Muscle layer of duodenum (tissue), 2 donors: Measurements from ENCODE around the gene PCDHGB5.
A peak's percentile ranks its signal among the peaks of the same experiment; 100 is the strongest.
"Not testable (repeated sequence)": the region's sequence is repeated elsewhere in the genome, so short reads cannot be mapped to it uniquely, and the experiment has no call there.

Source experiments
- H3K27ac ChIP-seq: one replicate; pipeline ENCODE4 v1.7.0; 2013; ENCODE audit warnings: mild to moderate bottlenecking, low read length
- H3K27me3 ChIP-seq: one replicate; pipeline ENCODE4 v1.7.0; 2013; ENCODE audit warnings: low read depth, mild to moderate bottlenecking, control low read depth, low read length
- H3K36me3 ChIP-seq, 2 donors: one replicate each; pipeline ENCODE4 v1.7.0; 2013; ENCODE audit warnings: low read length in 2 of 2, control low read depth in 1 of 2, mild to moderate bottlenecking in 1 of 2; ENCODE audit not compliant: insufficient read depth in 2 of 2, control insufficient read depth in 1 of 2
- H3K4me1 ChIP-seq, 2 donors: one replicate each; pipeline ENCODE4 v1.7.0; 2013; ENCODE audit warnings: low read length in 2 of 2, mild to moderate bottlenecking in 2 of 2, control low read depth in 1 of 2, moderate library complexity in 1 of 2; ENCODE audit not compliant: insufficient read depth in 2 of 2, control insufficient read depth in 1 of 2
- H3K4me3 ChIP-seq, 2 donors: one replicate each; pipeline ENCODE4 v1.7.0; 2013; ENCODE audit warnings: low read length in 2 of 2, low read depth in 1 of 2, mild to moderate bottlenecking in 1 of 2
- H3K9me3 ChIP-seq, 2 donors: one replicate each; pipeline ENCODE4 v1.7.0; 2013; ENCODE audit warnings: low read length in 2 of 2, control low read depth in 1 of 2, mild to moderate bottlenecking in 1 of 2; ENCODE audit not compliant: control insufficient read depth in 1 of 2
- donor health status: healthy.

Gene PCDHGB5

DNA sequence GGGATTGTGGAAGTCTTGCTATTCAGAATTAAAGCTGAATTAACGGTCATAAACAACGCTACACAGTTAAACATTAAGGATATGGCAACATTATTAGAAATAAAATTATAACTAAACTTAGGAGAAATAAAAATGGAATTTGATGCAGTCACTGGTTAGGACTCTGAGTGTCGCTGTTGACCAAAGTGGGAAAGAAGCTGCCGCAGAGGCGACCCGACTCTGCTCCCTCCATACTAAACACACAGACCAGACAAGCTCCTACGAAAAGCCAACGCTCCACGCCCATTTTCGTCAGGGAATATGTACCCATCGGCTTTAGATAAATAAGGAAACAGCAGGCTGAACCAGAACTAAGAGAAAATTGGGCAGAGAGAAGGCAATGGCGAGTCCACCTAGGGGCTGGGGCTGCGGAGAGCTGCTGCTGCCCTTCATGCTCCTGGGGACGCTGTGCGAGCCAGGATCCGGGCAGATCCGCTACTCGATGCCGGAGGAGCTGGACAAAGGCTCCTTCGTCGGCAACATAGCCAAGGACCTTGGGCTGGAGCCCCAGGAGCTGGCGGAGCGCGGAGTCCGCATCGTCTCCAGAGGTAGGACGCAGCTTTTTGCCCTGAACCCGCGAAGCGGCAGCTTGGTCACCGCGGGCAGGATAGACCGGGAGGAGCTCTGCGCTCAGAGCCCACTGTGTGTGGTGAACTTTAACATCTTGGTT lies 33.6 kb upstream of the PCDHGB5 start, which contains the start of gene PCDHGA5:
Gene PCDHGA5, plus strand, starts transcription at position 211 of the 709 bp plus-strand sequence. Its CDS starts 169 bp downstream, at position 380.
- H3K27me3 ChIP-seq = no peaks in the 10 kb centered on the region
- peak within 1 kb of the TSS; percentile 37 to 66 for H3K4me3 ChIP-seq
- peaks cover 60 to 75% of the 10 kb centered on the region in 2 donors for H3K9me3 ChIP-seq
- no peak within 1 kb of the TSS for H3K27ac ChIP-seq
- no peaks in the 10 kb centered on the region for H3K4me1 ChIP-seq
- no peaks in the 10 kb centered on the region for H3K36me3 ChIP-seq

DNA sequence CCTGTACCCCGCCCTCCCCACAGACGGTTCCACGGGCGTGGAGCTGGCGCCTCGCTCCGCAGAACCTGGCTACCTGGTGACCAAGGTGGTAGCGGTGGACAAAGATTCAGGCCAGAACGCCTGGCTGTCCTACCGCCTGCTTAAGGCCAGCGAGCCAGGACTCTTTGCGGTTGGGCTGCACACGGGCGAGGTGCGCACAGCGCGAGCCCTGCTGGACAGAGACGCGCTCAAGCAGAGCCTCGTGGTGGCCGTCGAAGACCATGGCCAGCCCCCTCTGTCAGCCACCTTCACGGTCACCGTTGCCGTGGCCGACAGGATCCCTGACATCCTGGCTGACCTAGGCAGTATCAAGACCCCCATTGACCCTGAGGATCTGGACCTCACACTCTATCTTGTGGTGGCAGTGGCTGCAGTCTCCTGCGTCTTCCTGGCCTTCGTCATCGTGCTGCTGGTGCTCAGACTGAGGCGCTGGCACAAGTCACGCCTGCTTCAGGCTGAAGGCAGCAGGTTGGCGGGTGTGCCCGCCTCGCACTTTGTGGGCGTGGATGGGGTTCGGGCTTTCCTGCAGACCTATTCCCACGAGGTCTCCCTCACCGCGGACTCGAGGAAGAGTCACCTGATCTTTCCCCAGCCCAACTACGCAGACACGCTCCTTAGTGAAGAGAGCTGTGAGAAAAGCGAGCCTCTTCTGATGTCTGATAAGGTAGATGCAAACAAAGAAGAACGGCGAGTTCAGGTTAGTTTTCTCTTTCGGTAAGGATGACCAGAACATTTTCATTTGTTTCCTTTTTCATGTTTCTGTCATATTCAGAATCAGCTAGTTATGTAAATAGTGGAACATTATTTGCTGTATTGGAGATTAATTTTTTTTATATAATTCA lies 31.5 kb upstream of the PCDHGB5 start:
- Histone ChIP-seq H3K9me3 (peaks cover 49 to 77% of the 10 kb centered on the region in 2 donors), H3K4me1 (no peaks in the 10 kb centered on the region), H3K36me3 (peaks cover 0 to 7% of the 10 kb centered on the region in 2 donors), H3K27ac (no peak overlapping the region), H3K4me3 (peak overlapping the region; percentile 34 to 66), H3K27me3 (no peaks in the 10 kb centered on the region)

DNA sequence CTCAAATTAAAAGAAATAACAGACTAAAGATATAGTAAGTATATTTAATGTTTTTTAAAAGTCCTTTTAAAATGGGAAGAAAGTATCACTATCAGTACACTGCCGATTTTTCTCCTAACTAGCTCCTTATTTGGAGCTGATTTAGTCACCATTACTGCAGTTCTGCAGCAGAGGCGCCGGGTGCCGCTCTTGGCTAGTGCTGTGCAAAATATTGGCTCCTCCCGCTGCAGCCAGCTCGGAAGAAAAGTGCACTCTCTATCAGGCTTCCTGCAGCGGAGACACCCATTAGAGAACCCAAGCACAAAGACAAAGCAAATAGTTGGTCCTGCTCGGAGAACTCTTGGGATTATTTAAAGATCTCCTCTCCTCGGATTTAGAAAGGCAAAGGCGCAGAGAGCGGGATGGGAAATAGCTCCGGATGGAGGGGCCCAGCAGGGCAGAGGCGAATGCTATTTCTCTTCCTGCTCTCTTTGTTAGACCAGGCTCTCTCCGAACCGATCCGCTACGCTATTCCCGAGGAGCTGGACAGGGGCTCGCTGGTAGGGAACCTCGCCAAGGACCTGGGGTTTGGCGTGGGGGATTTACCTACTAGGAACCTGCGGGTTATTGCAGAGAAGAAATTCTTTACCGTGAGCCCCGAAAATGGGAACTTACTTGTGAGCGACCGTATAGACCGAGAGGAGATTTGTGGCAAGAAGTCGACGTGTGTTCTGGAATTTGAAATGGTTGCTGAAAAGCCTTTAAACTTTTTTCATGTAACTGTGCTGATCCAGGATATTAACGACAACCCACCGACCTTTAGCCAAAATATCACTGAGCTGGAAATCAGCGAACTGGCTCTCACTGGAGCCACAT lies 27.5 kb upstream of the PCDHGB5 start, which contains the start of gene PCDHGB3:
Gene PCDHGB3, plus strand, starts transcription at position 249 of the 855 bp plus-strand sequence. Its CDS starts 153 bp downstream, at position 402.
- H3K9me3 ChIP-seq = peaks cover 51 to 78% of the 10 kb centered on the region in 2 donors
- no peak within 1 kb of the TSS for H3K27ac ChIP-seq
- H3K36me3 ChIP-seq = peaks cover 0 to 27% of the 10 kb centered on the region in 2 donors
- peak within 1 kb of the TSS; percentile 13 to 75 for H3K4me3 ChIP-seq
- no peaks in the 10 kb centered on the region for H3K4me1 ChIP-seq
- no peaks in the 10 kb centered on the region for H3K27me3 ChIP-seq

DNA sequence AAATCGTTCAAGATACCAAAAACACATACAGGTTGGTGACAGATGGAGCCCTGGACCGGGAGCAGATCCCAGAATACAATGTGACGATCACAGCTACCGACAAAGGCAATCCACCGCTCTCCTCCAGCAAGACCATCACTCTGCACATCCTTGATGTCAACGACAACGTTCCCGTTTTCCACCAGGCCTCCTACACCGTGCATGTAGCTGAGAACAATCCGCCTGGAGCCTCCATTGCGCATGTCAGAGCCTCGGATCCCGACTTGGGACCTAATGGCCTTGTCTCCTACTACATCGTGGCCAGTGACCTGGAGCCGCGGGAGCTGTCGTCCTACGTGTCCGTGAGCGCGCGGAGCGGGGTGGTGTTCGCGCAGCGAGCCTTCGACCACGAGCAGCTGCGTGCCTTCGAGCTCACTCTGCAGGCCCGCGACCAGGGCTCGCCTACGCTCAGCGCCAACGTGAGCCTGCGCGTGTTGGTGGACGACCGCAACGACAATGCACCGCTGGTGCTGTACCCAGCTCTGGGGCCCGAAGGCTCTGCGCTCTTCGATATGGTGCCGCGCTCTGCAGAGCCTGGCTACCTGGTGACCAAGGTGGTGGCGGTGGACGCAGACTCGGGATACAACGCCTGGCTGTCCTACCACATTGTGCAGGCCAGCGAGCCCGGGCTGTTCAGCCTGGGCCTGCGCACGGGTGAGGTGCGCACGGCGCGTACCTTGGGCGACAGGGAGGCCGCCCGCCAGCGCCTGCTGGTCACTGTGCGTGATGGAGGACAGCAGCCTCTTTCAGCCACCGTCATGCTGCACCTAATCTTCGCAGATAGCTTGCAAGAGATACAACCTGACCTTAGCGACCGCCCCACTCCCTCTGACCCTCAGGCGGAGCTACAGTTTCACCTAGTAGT lies 25.9 kb upstream of the PCDHGB5 start:
- no peaks in the 10 kb centered on the region for H3K4me1 ChIP-seq
- H3K9me3 ChIP-seq = peaks cover 51 to 77% of the 10 kb centered on the region in 2 donors
- no peak overlapping the region for H3K27ac ChIP-seq
- peak overlapping the region; percentile 23 to 75 for H3K4me3 ChIP-seq
- H3K27me3 ChIP-seq = no peaks in the 10 kb centered on the region
- peaks cover 0 to 27% of the 10 kb centered on the region in 2 donors for H3K36me3 ChIP-seq

DNA sequence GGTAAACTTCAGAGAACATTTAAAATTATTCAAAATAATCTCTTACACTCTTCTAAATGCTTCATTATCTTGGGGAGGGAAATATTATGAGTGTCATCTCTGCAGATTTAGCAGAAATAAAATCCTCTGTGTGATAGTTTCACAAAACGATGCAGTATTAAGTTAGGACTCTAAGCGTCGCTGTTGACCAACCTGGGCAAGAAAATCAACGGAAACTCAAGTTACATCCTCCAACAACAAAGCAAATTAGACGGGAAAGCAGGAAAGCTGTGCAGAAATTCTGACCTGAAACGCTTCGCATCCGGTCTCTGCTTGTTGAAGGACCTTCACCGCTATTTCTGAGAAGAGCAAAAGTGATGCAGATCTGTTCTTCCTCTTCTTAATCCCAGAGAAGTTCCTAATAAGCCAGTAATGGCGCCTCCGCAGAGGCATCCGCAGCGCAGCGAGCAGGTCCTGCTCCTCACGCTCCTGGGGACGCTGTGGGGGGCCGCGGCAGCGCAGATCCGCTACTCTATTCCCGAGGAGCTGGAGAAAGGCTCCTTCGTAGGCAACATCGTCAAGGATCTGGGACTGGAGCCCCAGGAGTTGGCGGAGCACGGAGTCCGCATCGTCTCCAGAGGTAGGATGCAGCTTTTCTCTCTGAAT lies 24.0 kb upstream of the PCDHGB5 start, which contains the start of gene PCDHGA6:
Gene PCDHGA6, plus strand, starts transcription at position 219 of the 645 bp plus-strand sequence. Its CDS starts 193 bp downstream, at position 412.
- Histone ChIP-seq H3K27ac (no peak within 1 kb of the TSS), H3K9me3 (peaks cover 45 to 81% of the 10 kb centered on the region in 2 donors), H3K27me3 (no peaks in the 10 kb centered on the region), H3K36me3 (peaks cover 0 to 32% of the 10 kb centered on the region in 2 donors), H3K4me3 (peak within 1 kb of the TSS; percentile 34 to 75), H3K4me1 (no peaks in the 10 kb centered on the region)

DNA sequence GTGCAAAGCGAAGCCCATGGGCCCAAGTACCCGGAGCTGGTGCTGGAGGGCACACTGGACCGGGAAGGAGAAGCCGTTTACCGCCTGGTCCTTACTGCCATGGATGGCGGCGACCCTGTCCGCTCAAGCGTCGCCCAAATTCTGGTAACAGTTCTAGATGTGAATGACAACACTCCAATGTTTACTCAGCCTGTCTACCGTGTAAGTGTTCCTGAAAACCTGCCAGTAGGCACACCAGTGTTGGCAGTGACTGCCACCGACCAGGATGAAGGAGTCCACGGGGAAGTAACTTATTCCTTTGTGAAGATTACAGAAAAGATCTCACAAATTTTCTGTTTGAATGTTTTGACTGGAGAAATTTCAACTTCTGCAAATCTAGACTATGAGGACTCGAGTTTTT lies 23.1 kb upstream of the PCDHGB5 start:
- Histone ChIP-seq H3K4me3 (peak overlapping the region; percentile 34 to 75), H3K36me3 (peaks cover 0 to 32% of the 10 kb centered on the region in 2 donors), H3K27me3 (no peaks in the 10 kb centered on the region), H3K4me1 (no peaks in the 10 kb centered on the region), H3K27ac (no peak overlapping the region), H3K9me3 (peaks cover 48 to 83% of the 10 kb centered on the region in 2 donors)

DNA sequence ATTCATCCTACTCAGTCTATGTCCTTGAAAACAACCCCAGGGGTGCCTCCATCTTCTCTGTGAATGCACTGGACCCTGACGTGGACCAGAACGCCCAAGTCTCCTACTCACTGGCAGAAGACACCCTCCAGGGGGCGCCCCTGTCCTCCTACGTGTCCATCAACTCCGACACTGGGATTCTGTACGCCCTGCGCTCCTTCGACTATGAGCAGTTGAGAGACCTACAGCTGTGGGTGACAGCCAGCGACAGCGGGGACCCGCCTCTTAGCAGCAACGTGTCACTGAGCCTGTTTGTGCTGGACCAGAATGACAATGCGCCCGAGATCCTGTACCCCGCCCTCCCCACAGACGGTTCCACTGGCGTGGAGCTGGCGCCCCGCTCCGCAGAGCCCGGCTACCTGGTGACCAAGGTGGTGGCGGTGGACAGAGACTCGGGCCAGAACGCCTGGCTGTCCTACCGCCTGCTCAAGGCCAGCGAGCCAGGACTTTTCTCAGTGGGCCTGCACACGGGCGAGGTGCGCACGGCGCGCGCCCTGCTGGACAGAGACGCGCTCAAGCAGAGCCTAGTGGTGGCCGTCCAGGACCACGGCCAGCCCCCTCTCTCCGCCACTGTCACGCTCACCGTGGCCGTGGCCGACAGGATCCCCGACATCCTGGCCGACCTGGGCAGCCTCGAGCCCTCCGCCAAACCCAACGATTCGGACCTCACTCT lies 22.1 kb upstream of the PCDHGB5 start:
- H3K36me3 ChIP-seq = peaks cover 0 to 25% of the 10 kb centered on the region in 2 donors
- H3K27me3 ChIP-seq, H3K4me1 ChIP-seq, H3K27ac ChIP-seq: not testable (repeated sequence)
- H3K4me3 ChIP-seq = peak overlapping the region in 1 of 2 donors; percentile 75
- peaks cover 51 to 83% of the 10 kb centered on the region in 2 donors for H3K9me3 ChIP-seq

DNA sequence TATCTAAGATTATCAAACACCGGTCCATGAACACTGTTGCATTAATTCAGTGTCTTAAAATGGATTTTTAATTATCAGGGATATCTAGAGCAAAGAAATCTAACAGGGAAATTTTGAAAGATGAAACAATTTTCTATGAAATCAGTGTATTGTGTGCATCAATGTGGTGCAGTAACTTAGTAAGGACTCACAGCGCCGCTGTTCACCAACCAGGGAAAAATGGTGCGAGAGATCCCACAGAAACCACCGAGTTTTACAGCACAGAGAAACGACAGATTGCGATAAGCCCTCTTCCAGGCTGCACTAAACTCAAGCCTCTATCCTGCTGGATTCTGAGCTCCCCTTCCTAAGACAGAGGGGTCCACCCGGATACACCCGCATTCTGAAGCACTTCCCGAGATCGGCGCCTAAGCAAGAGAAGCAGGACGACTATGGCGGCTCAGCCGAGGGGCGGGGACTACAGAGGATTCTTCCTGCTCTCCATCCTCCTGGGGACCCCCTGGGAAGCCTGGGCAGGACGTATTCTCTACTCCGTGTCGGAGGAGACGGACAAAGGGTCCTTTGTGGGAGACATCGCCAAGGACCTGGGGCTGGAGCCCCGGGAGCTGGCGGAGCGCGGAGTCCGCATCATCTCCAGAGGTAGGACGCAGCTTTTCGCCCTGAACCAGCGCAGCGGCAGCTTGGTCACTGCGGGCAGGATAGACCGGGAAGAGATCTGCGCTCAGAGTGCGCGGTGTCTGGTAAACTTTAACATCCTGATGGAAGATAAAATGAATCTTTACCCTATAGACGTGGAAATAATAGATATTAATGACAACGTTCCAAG lies 15.1 kb upstream of the PCDHGB5 start, which contains the start of gene PCDHGA7:
Gene PCDHGA7, plus strand, starts transcription at position 274 of the 826 bp plus-strand sequence. Its CDS starts 158 bp downstream, at position 432.
- H3K36me3 ChIP-seq = peaks cover 0 to 11% of the 10 kb centered on the region in 2 donors
- peak within 1 kb of the TSS; percentile 45 to 73 for H3K4me3 ChIP-seq
- no peaks in the 10 kb centered on the region for H3K27me3 ChIP-seq
- peaks cover 61 to 82% of the 10 kb centered on the region in 2 donors for H3K9me3 ChIP-seq
- H3K4me1 ChIP-seq = no peaks in the 10 kb centered on the region
- H3K27ac ChIP-seq = no peak within 1 kb of the TSS
